Adrenal gland (tissue), 12 donors: ENCODE results near the gene AHNAK2. TPM values are rescaled to one million over a fixed set of nuclear protein-coding genes. Genes with fewer than 3 reads are reported as not detected.
A peak's percentile ranks its signal among the peaks of the same experiment; 100 is the strongest.
"Not testable (repeated sequence)": the region's sequence is repeated elsewhere in the genome, so short reads cannot be mapped to it uniquely, and the experiment has no call there.

Experiments used
- DNase-seq, 7 donors: peaks; one replicate each; pipeline ENCODE4 v3.0.0-alpha.2; 2019 to 2020
- H3K27ac ChIP-seq, 5 donors: fragments of 200-600 bp; sonication (generic) in 4 of 5; 1 replicate in 3 of 5; 2 replicates in 2 of 5; pipeline versions ENCODE4 v1.5.1 to v1.8.0; 2016 to 2020; ENCODE audit warnings: mild to moderate bottlenecking in 1 of 5
- H3K27me3 ChIP-seq: fragments of 200-600 bp; 2 replicates; pipeline ENCODE4 v1.8.0; 2021
- H3K36me3 ChIP-seq, 2 donors: fragments of 200-600 bp; replicated peaks in 1 of 2; 1 replicate in 1 of 2; 2 replicates in 1 of 2; pipeline versions ENCODE4 v1.5.1 to v1.8.0; 2018 to 2022
- H3K4me1 ChIP-seq, 2 donors: fragments of 200-600 bp; replicated peaks in 1 of 2; 1 replicate in 1 of 2; 2 replicates in 1 of 2; pipeline versions ENCODE4 v1.5.1 to v1.8.0; 2018 to 2021
- H3K4me3 ChIP-seq, 4 donors: fragments of 200-600 bp; sonication (generic) in 3 of 4; one replicate each; pipeline ENCODE4 v1.5.1; 2016 to 2018
- H3K9me3 ChIP-seq, 3 donors: fragments of 200-600 bp; sonication (generic) in 1 of 3; replicated peaks in 1 of 3; 1 replicate in 2 of 3; 2 replicates in 1 of 3; pipeline versions ENCODE4 v1.5.1 to v1.8.0; 2016 to 2021
- POLR2A ChIP-seq, 2 donors: fragments of 450-650 bp; IDR thresholded peaks; one replicate each; pipeline ENCODE4 v1.6.1; 2017; ENCODE audit warnings: antibody characterized with exemption in 2 of 2, mild to moderate bottlenecking in 2 of 2, moderate library complexity in 1 of 2
- WGBS, 4 donors: extraction: QIAGEN DNeasy Blood & Tissue Kit in 2 of 4; methylation state at CpG; one replicate each; pipeline versions ENCODE4 v1.1.5 to v1.1.7; 2013 to 2017; 5-methylcytosine and 5-hydroxymethylcytosine counted together
- intact Hi-C, 2 donors: fragments of 100-400 bp; cut with DNase I; formaldehyde crosslinking; loops; one replicate each; pipeline versions ENCODE4 v1.14.1 to v1.15.0; 2022 to 2023
- polyA plus RNA-seq, 3 donors: library from polyadenylated mRNA; stranded (reverse); fragments of 200-250 nt in 2 of 3; fragments of 350-450 nt in 1 of 3; fragmentation: Illumina TruSeq in 1 of 3; extraction: RNeasy Lipid Tissue Mini Kit (QIAGEN cat#74804) in 1 of 3; gene quantifications; one replicate each; pipeline ENCODE4 v1.2.3, GENCODE V29; 2013 to 2014
- total RNA-seq, 9 donors: library from RNA; depleted of rRNA in 4 of 9; stranded (reverse); fragments of >200 nt in 4 of 9; fragments of 120-200 nt in 1 of 9; fragmentation: NEBNext Ultra II Directional in 1 of 9; extraction: Animal tissue kit (Norgen Biotek cat#: 25700) in 1 of 9; gene quantifications; one replicate each; pipeline versions ENCODE4 v1.1.0 to v1.2.4, GENCODE V29; 2013 to 2023
- TF ChIP-seq, protein P1 (sequence below), 6 experiments: fragments of 450-650 bp in 4 of 6; fragments of 200-600 bp in 2 of 6; sonication (generic) in 1 of 6; IDR thresholded peaks; 1 replicate in 5 of 6; 2 replicates in 1 of 6; pipeline versions ENCODE4 v1.5.1 to v1.8.0; 2016 to 2021; ENCODE audit warnings: antibody characterized with exemption in 6 of 6, mild to moderate bottlenecking in 2 of 6, moderate library complexity in 1 of 6
- donor health status: healthy with polysubstance abuse.
- donor health status: Bipolar disorder and iron deficiency.
- donor health status: DM: yes; HTN: yes; CAD: no.
- donor health status: DM: no; HTN: no; CAD: no.
- donor health status: DM: no; HTN: no; CAD: no.
- donor health status: DM: yes; HTN: yes; CAD: no.

Gene AHNAK2
- total and polyA plus RNA-seq, 12 donors, result 0.67 to 16.0 (median 4.1) TPM

DNA sequence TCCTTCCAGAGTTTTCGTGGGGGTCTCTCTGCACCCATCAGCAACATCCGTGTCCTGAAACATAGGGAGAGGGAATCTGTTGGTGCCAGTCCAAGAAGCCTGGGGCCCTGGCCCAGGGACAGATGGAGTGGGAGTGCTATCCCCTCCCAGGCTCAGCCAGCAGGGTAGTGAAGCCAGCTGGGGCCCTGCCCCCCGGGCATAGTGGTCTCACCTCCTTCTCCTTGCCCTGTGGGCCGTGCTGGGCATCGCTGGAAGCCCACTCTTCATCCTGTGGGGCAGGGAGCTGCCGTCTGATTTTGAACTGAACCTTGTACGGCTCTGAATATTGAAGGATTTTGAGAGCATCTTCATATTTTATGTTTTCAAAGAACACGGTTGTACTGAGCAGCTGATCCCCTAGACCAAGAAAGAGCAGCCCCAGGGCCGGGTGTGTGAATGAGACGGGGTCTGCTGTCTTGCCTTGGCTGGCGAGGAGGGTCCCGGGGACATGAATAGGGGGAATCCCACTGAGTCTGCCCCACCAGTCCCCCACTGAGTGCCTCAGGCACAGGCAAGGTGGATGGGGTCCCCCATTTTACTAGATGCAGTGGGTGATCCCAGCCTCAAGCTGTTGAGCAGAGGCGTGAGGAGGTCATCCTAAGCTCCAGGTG is 23.3 kb downstream of the AHNAK2 start:
- no peaks in the 10 kb centered on the region for H3K9me3 ChIP-seq
- TF ChIP-seq, protein P1, sequence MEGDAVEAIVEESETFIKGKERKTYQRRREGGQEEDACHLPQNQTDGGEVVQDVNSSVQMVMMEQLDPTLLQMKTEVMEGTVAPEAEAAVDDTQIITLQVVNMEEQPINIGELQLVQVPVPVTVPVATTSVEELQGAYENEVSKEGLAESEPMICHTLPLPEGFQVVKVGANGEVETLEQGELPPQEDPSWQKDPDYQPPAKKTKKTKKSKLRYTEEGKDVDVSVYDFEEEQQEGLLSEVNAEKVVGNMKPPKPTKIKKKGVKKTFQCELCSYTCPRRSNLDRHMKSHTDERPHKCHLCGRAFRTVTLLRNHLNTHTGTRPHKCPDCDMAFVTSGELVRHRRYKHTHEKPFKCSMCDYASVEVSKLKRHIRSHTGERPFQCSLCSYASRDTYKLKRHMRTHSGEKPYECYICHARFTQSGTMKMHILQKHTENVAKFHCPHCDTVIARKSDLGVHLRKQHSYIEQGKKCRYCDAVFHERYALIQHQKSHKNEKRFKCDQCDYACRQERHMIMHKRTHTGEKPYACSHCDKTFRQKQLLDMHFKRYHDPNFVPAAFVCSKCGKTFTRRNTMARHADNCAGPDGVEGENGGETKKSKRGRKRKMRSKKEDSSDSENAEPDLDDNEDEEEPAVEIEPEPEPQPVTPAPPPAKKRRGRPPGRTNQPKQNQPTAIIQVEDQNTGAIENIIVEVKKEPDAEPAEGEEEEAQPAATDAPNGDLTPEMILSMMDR (IDR thresholded peaks at IDR 0.05), result no peak
- no peak for TF ChIP-seq POLR2A (IDR thresholded peaks at IDR 0.05)
- 67 to 78% (median 72%) methylated on average over 13 of the region's 13 CpGs for WGBS, 4 donors
- H3K27ac ChIP-seq, result no peak overlapping the region
- intact Hi-C loops, result no loop called here
- no peaks in the 10 kb centered on the region for H3K36me3 ChIP-seq
- H3K27me3 ChIP-seq, result peaks cover 9% of the 10 kb centered on the region
- H3K4me3 ChIP-seq, result no peak overlapping the region
- no peaks in the 10 kb centered on the region for H3K4me1 ChIP-seq
- no peak for DNase-seq

DNA sequence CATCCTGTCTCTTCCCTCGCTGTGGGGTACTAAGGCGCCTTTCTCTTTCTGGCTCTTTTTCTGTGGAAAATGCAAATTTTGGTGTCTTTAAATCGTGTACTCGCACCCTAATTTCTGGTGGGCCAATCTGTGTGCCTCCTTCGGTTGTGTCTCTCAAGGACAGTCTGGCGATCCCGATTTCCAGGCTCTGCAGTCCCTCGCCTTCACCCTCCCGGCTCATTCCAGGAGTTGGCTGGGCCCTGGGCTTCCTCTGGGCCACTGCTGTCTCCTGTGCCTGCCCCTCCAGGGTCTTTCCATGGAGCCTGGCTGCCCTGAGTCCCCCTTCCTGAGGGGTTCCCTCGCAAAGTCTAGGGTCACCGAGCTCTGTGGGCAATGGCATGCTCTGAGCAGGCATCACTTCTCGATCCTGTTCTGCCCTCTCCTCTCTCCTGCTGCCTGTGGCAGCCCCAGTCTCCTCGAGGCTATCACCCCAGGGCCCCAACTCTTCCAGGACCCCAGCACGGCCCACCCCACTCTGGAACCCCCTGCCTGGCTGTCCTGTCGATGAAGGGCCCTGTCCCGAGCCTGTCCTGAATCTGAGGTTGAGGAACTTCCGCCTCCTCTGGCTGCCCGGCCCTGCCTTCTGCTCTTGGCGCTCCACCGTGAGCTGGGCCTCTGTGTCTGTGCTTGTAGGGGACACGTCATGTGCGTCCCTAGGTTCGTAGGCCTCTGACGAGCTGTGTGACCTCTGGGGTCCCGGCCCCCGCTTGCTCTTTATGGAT is 24.1 kb downstream of the AHNAK2 start:
- H3K36me3 ChIP-seq, result no peaks in the 10 kb centered on the region
- intact Hi-C loops, result no loop called here
- TF ChIP-seq, protein P1 (IDR thresholded peaks at IDR 0.05), result no peak
- no peak for TF ChIP-seq POLR2A (IDR thresholded peaks at IDR 0.05)
- H3K27ac ChIP-seq, result no peak overlapping the region
- H3K9me3 ChIP-seq, result no peaks in the 10 kb centered on the region
- no peak overlapping the region for H3K4me3 ChIP-seq
- peak in 1 of 7 donors; percentile 11 for DNase-seq
- 75 to 88% (median 83%) methylated on average over 22 to 26 of the region's 26 CpGs for WGBS, 4 donors
- peaks cover 9% of the 10 kb centered on the region for H3K27me3 ChIP-seq
- no peaks in the 10 kb centered on the region for H3K4me1 ChIP-seq

DNA sequence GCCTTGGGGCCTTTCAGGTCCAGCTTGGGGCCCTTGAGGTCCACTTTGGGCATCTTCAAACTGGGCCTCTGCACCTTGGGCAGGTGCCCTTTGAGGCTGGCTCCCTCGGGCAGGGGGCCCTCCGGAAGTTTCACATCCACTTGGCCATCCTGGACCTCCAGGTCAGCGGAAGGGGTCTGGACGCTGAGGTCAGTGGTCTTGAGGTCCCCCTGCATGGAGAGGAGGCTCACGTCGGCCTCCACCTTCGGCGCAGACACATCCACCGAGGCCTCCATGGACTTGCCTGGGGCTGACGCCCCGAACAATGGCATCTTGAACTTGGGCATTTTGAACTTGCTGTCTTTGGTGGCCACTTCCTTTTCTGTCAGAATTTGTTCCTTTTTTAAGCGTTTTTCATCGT is 25.1 kb downstream of the AHNAK2 start:
- Histone ChIP-seq H3K4me3 (no peak overlapping the region), H3K27me3 (peaks cover 9% of the 10 kb centered on the region), H3K36me3 (no peaks in the 10 kb centered on the region), H3K27ac (no peak overlapping the region), H3K9me3 (no peaks in the 10 kb centered on the region), H3K4me1 (no peaks in the 10 kb centered on the region)
- intact Hi-C loops, result no loop called here
- 82 to 89% (median 86%) methylated on average over 11 to 13 of the region's 13 CpGs for WGBS, 4 donors
- TF ChIP-seq POLR2A (IDR thresholded peaks at IDR 0.05), result no peak
- TF ChIP-seq, protein P1 (IDR thresholded peaks at IDR 0.05), result no peak
- DNase-seq, result no peak

- H3K27me3 ChIP-seq, intact Hi-C loops, H3K4me1 ChIP-seq, H3K9me3 ChIP-seq, H3K27ac ChIP-seq, H3K4me3 ChIP-seq, H3K36me3 ChIP-seq: not testable (repeated sequence)
- WGBS, 4 donors, result 80 to 86% (median 84%) methylated on average over 11 to 28 of the region's 28 CpGs
- DNase-seq, result peak in 1 of 7 donors; percentile 10
Observed at GRCh38 chr14:104951863-104952657, 26.1 kb downstream of the AHNAK2 start.

- H3K27me3 ChIP-seq, H3K9me3 ChIP-seq, intact Hi-C loops, DNase-seq, H3K4me3 ChIP-seq, H3K4me1 ChIP-seq, H3K27ac ChIP-seq, H3K36me3 ChIP-seq: not testable (repeated sequence)
- WGBS, 4 donors, result 84 to 100% (median 91%) methylated on average over 3 to 15 of the region's 15 CpGs
Observed at GRCh38 chr14:104950701-104951100, 27.5 kb downstream of the AHNAK2 start.
